ENCODE data around the gene ERC2.

Gene ERC2

GRCh38 chr3:55675478-55675877 is 792.8 kb downstream of the ERC2 start:
- DNase-seq (ENCODE audit: low read depth) = no peak

GRCh38 chr3:55673764-55674163 is 794.5 kb downstream of the ERC2 start:
- no peak for DNase-seq (ENCODE audit: low read depth)

GRCh38 chr3:55669133-55669532 is 799.1 kb downstream of the ERC2 start:
- no peak for DNase-seq (ENCODE audit: low read depth)

GRCh38 chr3:55668359-55668758 is 799.9 kb downstream of the ERC2 start:
- no peak for DNase-seq (ENCODE audit: low read depth)

GRCh38 chr3:55664387-55664786 is 803.9 kb downstream of the ERC2 start:
- DNase-seq (ENCODE audit: low read depth) = no peak

- no peak for DNase-seq (ENCODE audit: low read depth)
These were observed 805.6 kb downstream of the ERC2 start for GRCh38 chr3:55662683-55663082.

- no peak for DNase-seq (ENCODE audit: low read depth)
These were observed 806.7 kb downstream of the ERC2 start for GRCh38 chr3:55661571-55661970.

GRCh38 chr3:55661141-55661540 is 807.1 kb downstream of the ERC2 start:
- no peak for DNase-seq (ENCODE audit: low read depth)

GRCh38 chr3:55660642-55661041 is 807.6 kb downstream of the ERC2 start:
- no peak for DNase-seq (ENCODE audit: low read depth)

- DNase-seq (ENCODE audit: low read depth) = no peak
These were observed 808.6 kb downstream of the ERC2 start for GRCh38 chr3:55659701-55660100.

- DNase-seq (ENCODE audit: low read depth) = no peak
These were observed 809.3 kb downstream of the ERC2 start for GRCh38 chr3:55658690-55659562.

- DNase-seq (ENCODE audit: low read depth) = no peak
These were observed 810.0 kb downstream of the ERC2 start for GRCh38 chr3:55658270-55658669.

GRCh38 chr3:55655544-55655943 is 812.7 kb downstream of the ERC2 start:
- no peak for DNase-seq (ENCODE audit: low read depth)

GRCh38 chr3:55654123-55654760 is 814.0 kb downstream of the ERC2 start:
- DNase-seq (ENCODE audit: low read depth) = no peak

- no peak for DNase-seq (ENCODE audit: low read depth)
These were observed 817.3 kb downstream of the ERC2 start for GRCh38 chr3:55651011-55651410.

- no peak for DNase-seq (ENCODE audit: low read depth)
These were observed 818.3 kb downstream of the ERC2 start for GRCh38 chr3:55650011-55650410.

GRCh38 chr3:55649554-55649953 is 818.7 kb downstream of the ERC2 start:
- DNase-seq (ENCODE audit: low read depth) = no peak

GRCh38 chr3:55648591-55649318 is 819.5 kb downstream of the ERC2 start:
- DNase-seq (ENCODE audit: low read depth) = no peak

- no peak for DNase-seq (ENCODE audit: low read depth)
These were observed 820.6 kb downstream of the ERC2 start for GRCh38 chr3:55647670-55648069.

GRCh38 chr3:55647063-55647462 is 821.2 kb downstream of the ERC2 start:
- no peak for DNase-seq (ENCODE audit: low read depth)

- no peak for DNase-seq (ENCODE audit: low read depth)
These were observed 822.1 kb downstream of the ERC2 start for GRCh38 chr3:55646121-55646520.

GRCh38 chr3:55645422-55645821 is 822.8 kb downstream of the ERC2 start:
- DNase-seq (ENCODE audit: low read depth) = no peak

- no peak for DNase-seq (ENCODE audit: low read depth)
These were observed 825.0 kb downstream of the ERC2 start for GRCh38 chr3:55643283-55643682.

Measured in T-helper 22 cell (primary cell).